HCT116 (cell line): ENCODE measurements around the gene SH3GL1. TPM values are rescaled to one million over a fixed set of nuclear protein-coding genes. Genes with fewer than 3 reads are reported as not detected.

Source experiments
- ATAC-seq: fragments of 200-7000 bp; cut with Tn5 transposase; 2 replicates; pipeline ENCODE4 v1.9.1; 2020; ENCODE audit warnings: mild to moderate bottlenecking, moderate library complexity
- BruUV-seq: library from RNA; stranded (reverse); fragments of 400-500 nt; replicated peaks from 2 replicates; lab custom pipeline; 2021; lab: Mats Ljungman, UMichigan
- CTCF ChIA-PET: fragments of 300-600 bp; sonication (Branson Sonifier 250); formaldehyde crosslinking; loops from one replicate; lab custom pipeline; 2021; ENCODE audit warnings: antibody characterized with exemption; lab: Charles Lee
- POLR2A ChIA-PET: fragments of 300-600, 350-600 bp; sonication (Branson Sonifier 250); formaldehyde crosslinking; loops from one replicate; lab custom pipeline; 2021; ENCODE audit warnings: antibody characterized with exemption; lab: Charles Lee
- RAD21 ChIA-PET, 2 experiments: fragments of 300-600 bp; sonication (Branson Sonifier 250); formaldehyde crosslinking; loops; one replicate each; lab custom pipeline; 2023; ENCODE audit warnings: low total read pairs in 2 of 2; ENCODE audit not compliant: uncharacterized antibody in 2 of 2, unreplicated experiment in 2 of 2, low non-redundant PET in 1 of 2; lab: Charles Lee
- DNase-seq: peaks from one replicate; pipeline ENCODE4 v3.0.0-alpha.2; 2010; ENCODE audit warnings: low read depth, low spot score
- H2AFZ ChIP-seq: fragments of 200-600 bp; shearing (Covaris generic), sonication (generic); 2 replicates; pipeline ENCODE4 v1.6.1; 2017; ENCODE audit warnings: low read depth, mixed run types, mixed read lengths, antibody characterized with exemption, low read length; ENCODE audit not compliant: poor library complexity, severe bottlenecking
- H3K27ac ChIP-seq: 2 replicates; pipeline ENCODE4 v1.5.1; 2012; ENCODE audit warnings: low read depth, low read length
- H3K27me3 ChIP-seq: fragments of 200-600 bp; sonication (generic); 2 replicates; pipeline ENCODE4 v1.6.1; 2016; ENCODE audit warnings: mixed run types, low read length, mixed read lengths; ENCODE audit not compliant: insufficient read depth
- H3K36me3 ChIP-seq, 2 experiments: fragments of 200-500 bp in 1 of 2; fragments of 200-600 bp in 1 of 2; sonication (Bioruptor generic) in 1 of 2; sonication (generic) in 1 of 2; 2 replicates each; pipeline versions ENCODE4 v1.5.1 to v1.6.1; 2014 to 2016; ENCODE audit warnings: low read length in 2 of 2, inconsistent platforms in 1 of 2, mixed read lengths in 1 of 2, mixed run types in 1 of 2; ENCODE audit not compliant: insufficient read depth in 2 of 2, control insufficient read depth in 1 of 2
- H3K4me1 ChIP-seq, 2 experiments: fragments of 200-600 bp in 1 of 2; sonication (generic) in 1 of 2; 2 replicates each; pipeline versions ENCODE4 v1.5.1 to v1.6.1; 2012 to 2017; ENCODE audit warnings: low read length in 2 of 2, inconsistent platforms in 1 of 2, mild to moderate bottlenecking in 1 of 2, mixed read lengths in 1 of 2, mixed run types in 1 of 2, moderate library complexity in 1 of 2; ENCODE audit not compliant: insufficient read depth in 2 of 2, control insufficient read depth in 1 of 2
- H3K4me2 ChIP-seq: fragments of 200-600 bp; sonication (generic); 2 replicates; pipeline ENCODE4 v1.6.1; 2017; ENCODE audit warnings: mixed run types, low read length, mixed read lengths
- H3K4me3 ChIP-seq, 2 experiments: fragments of 200-600 bp in 1 of 2; sonication (generic) in 1 of 2; replicated peaks in 1 of 2; 2 replicates each; pipeline ENCODE4 v1.5.1; 2011 to 2016; ENCODE audit warnings: low read length in 2 of 2, control low read depth in 1 of 2, low read depth in 1 of 2, mild to moderate bottlenecking in 1 of 2, mixed read lengths in 1 of 2, mixed run types in 1 of 2
- H3K79me2 ChIP-seq: fragments of 200-600 bp; sonication (generic); 2 replicates; pipeline ENCODE4 v1.6.1; 2017; ENCODE audit warnings: mild to moderate bottlenecking, mixed run types, low read length, moderate library complexity, mixed read lengths; ENCODE audit not compliant: insufficient read depth
- H3K9ac ChIP-seq: fragments of 200-600 bp; sonication (generic); 2 replicates; pipeline ENCODE4 v1.6.1; 2016; ENCODE audit warnings: low read length, mixed read lengths
- H3K9me2 ChIP-seq: fragments of 200-600 bp; sonication (generic), shearing (Covaris generic); 2 replicates; pipeline ENCODE4 v1.6.1; 2017; ENCODE audit warnings: mixed run types, mild to moderate bottlenecking, moderate library complexity; ENCODE audit not compliant: insufficient read depth
- H3K9me3 ChIP-seq, 2 experiments: fragments of 200-500 bp in 1 of 2; fragments of 200-600 bp in 1 of 2; sonication (Bioruptor generic) in 1 of 2; sonication (generic) in 1 of 2; 2 replicates each; pipeline ENCODE4 v1.6.1; 2014 to 2017; ENCODE audit warnings: low read length in 2 of 2, mixed read lengths in 2 of 2, inconsistent platforms in 1 of 2, low read depth in 1 of 2, mild to moderate bottlenecking in 1 of 2, mixed run types in 1 of 2, moderate library complexity in 1 of 2; ENCODE audit not compliant: control insufficient read depth in 1 of 2, insufficient read depth in 1 of 2
- H4K20me1 ChIP-seq: fragments of 200-600 bp; sonication (generic), shearing (Covaris generic); 2 replicates; pipeline ENCODE4 v1.6.1; 2017; ENCODE audit warnings: mixed run types, mild to moderate bottlenecking, moderate library complexity; ENCODE audit not compliant: insufficient read depth
- CEBPB ChIP-seq: IDR thresholded peaks from 2 replicates; pipeline ENCODE4 v1.6.1; 2012; ENCODE audit warnings: low read depth
- FOSL1 ChIP-seq: IDR thresholded peaks from 2 replicates; pipeline ENCODE4 v1.6.1; 2012; ENCODE audit warnings: low read depth
- JUND ChIP-seq: IDR thresholded peaks from 2 replicates; pipeline ENCODE4 v1.6.1; 2012
- POLR2A ChIP-seq: IDR thresholded peaks from 2 replicates; pipeline ENCODE4 v1.7.0; 2011; ENCODE audit warnings: borderline replicate concordance; ENCODE audit not compliant: insufficient read depth, insufficient read length; ENCODE audit errors: extremely low read depth
- POLR2AphosphoS5 ChIP-seq: IDR thresholded peaks from 2 replicates; pipeline ENCODE4 v1.6.1; 2011; ENCODE audit warnings: mild to moderate bottlenecking, low read depth, low read length, moderate library complexity
- SIN3A ChIP-seq: IDR thresholded peaks from 2 replicates; pipeline ENCODE4 v1.6.1; 2012; ENCODE audit warnings: low read depth
- SP1 ChIP-seq: IDR thresholded peaks from 2 replicates; pipeline ENCODE4 v1.6.1; 2012; ENCODE audit warnings: low read depth
- SRF ChIP-seq: IDR thresholded peaks from 2 replicates; pipeline ENCODE4 v1.6.1; 2012; ENCODE audit warnings: low read depth
- ZFX ChIP-seq: fragments of 450-650 bp; IDR thresholded peaks from 2 replicates; pipeline ENCODE4 v1.6.1; 2017
- intact Hi-C: fragments of 100-400 bp; cut with micrococcal nuclease; formaldehyde crosslinking; loops from 2 replicates; pipeline ENCODE4 v1.10.0; 2022
- total RNA-seq: library from RNA; stranded (reverse); gene quantifications from one replicate; pipeline ENCODE4 v1.2.1, GENCODE V29; 2021; ENCODE audit not compliant: unreplicated experiment
- TF ChIP-seq, protein P1 (sequence below): IDR thresholded peaks from 2 replicates; pipeline ENCODE4 v1.6.1; 2012

The SH3GL1 gene
- total RNA-seq, 1 experiment from 2014 or later, result 86.0 TPM

DNA sequence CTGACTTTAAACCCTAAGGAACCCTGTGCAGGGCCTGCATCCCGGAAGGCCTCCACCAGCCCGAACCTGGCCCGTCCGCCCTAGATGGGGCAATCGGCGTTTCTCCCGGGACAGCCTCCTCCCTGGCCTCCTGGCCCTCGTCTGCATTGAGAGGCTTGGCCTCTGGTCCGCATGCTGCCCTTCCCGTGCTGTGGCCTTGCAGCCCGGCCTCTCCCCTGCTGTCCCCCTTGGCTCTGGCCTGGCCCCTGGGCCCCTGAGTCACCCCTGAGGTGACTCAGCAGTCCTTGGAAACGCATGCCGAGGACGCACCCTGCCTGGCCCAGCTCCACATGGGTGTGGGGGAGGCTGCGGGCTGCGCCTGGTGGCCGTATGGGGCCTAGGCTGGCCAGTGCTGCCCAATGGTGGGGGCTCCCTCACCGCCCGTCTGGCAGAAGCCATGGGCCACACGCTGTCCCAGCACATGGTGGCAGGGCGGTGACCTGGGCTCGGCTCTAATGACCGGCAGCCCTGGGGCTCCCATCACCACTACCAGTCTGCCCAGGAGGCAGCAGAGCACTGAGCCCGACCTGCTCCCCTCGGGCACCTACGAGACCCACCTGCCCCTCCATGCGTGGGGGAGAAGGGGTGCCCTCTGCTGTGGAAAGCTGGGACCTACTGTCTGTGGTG lies 25.7 kb downstream of the SH3GL1 start:
- Histone ChIP-seq H3K4me1 (peaks cover 59 to 75% of the 10 kb centered on the region in 2 experiments), H3K4me2 (peak overlapping the region; percentile 97), H3K9ac (peak overlapping the region; percentile 77)
- peak; percentile 93 for TF ChIP-seq JUND
- TF ChIP-seq SP1, result peak; percentile 83
- TF ChIP-seq SRF, result no peak
- TF ChIP-seq SIN3A, result no peak
- TF ChIP-seq, protein P1, sequence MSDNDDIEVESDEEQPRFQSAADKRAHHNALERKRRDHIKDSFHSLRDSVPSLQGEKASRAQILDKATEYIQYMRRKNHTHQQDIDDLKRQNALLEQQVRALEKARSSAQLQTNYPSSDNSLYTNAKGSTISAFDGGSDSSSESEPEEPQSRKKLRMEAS, result peak; percentile 93
- TF ChIP-seq FOSL1, result peak; percentile 95
- TF ChIP-seq POLR2A, result no peak
- peak; percentile 43; the same call in 1 of the 2 replicates for TF ChIP-seq ZFX
- peak; percentile 47; the same call in 1 of the 2 replicates for TF ChIP-seq POLR2AphosphoS5
- no peak for TF ChIP-seq CEBPB
- TF ChIP-seq, all 23 proteins: peak for 6
- Histone ChIP-seq H3K4me3 (peak overlapping the region; percentile 30 to 58), H2AFZ (no peak overlapping the region), H3K36me3 (no peaks in the 10 kb centered on the region), H3K79me2 (peaks cover 96% of the 10 kb centered on the region), H4K20me1 (peaks cover 3% of the 10 kb centered on the region; the same call in 1 of the 2 replicates), H3K27me3 (no peaks in the 10 kb centered on the region), H3K9me2 (no peaks in the 10 kb centered on the region), H3K27ac (peak overlapping the region; percentile 99), H3K9me3 (no peaks in the 10 kb centered on the region)
- ChIA-PET CTCF (interaction anchor here (0.6 to 2.6 kb wide), 8 partner anchors 11 to 387 kb away, joined by 3 to 13 read pairs (median 6); partner anchors contain the start of genes CHAF1A and SH3GL1), POLR2A (interaction anchor here (1.7 kb wide), 1 partner anchor 24 kb away, joined by 4 read pairs; no protein-coding TSS in a partner anchor), RAD21 (interaction anchor here in 1 of 2 experiments (0.9 to 1.0 kb wide), 2 partner anchors 25 to 97 kb away, joined by 3 read pairs; partner anchors contain the start of genes HDGFL2 and SH3GL1)
- intact Hi-C loops, result loop anchor here (1.0 to 2.0 kb wide), 2 partner anchors 32 to 46 kb away; partner anchors contain the start of gene MPND
- no TSS peak for BruUV-seq
- peak; percentile 63 for DNase-seq
- ATAC-seq, result peak; percentile 72
